ENCODE results near the gene CORO6.

DNA sequence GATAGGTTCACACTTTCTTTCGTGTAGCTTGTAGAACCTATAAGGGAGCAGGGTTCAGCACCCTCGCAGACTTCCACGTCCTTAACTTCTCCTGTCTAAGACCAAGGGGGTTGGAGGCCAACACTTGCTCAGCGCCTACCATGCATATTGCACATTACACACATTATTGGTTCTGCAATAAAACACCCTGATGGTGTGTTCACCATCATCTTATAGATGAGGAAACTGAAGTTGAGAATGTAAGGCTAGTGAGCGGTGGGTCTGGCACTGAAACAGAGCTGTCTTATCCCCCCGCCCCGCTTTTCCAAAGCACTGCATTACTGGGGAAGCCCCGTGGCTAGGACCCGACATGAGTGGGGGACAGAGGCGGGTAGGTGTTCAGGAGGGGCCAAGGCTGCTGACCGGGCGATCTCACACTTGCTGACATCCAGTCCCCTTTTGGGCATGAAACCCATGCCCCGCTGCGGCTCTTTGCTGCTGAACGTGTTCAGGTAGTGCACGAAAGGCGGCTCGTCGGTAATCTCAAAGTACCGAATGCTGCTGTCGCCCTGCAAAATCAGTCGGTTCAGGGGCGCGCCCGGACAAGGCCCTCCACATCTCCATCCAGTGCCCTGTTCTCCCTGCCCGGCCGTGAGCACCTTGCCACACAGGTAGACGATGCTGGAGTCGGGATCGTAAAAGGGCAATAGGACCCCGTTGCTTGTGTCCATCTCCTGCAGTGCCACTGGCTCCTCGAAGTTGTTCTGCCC, 6.2 kb downstream of the CORO6 start:
- TF ChIP-seq SIN3A (IDR thresholded peaks at IDR 0.05; ENCODE audit: borderline replicate concordance, insufficient read depth, low read length): no peak
- no peak for TF ChIP-seq FOXP2 (optimal IDR thresholded peaks at IDR 0.05; ENCODE audit: borderline replicate concordance, extremely low read depth, extremely low read length, insufficient read depth)
- TF ChIP-seq, protein P1, sequence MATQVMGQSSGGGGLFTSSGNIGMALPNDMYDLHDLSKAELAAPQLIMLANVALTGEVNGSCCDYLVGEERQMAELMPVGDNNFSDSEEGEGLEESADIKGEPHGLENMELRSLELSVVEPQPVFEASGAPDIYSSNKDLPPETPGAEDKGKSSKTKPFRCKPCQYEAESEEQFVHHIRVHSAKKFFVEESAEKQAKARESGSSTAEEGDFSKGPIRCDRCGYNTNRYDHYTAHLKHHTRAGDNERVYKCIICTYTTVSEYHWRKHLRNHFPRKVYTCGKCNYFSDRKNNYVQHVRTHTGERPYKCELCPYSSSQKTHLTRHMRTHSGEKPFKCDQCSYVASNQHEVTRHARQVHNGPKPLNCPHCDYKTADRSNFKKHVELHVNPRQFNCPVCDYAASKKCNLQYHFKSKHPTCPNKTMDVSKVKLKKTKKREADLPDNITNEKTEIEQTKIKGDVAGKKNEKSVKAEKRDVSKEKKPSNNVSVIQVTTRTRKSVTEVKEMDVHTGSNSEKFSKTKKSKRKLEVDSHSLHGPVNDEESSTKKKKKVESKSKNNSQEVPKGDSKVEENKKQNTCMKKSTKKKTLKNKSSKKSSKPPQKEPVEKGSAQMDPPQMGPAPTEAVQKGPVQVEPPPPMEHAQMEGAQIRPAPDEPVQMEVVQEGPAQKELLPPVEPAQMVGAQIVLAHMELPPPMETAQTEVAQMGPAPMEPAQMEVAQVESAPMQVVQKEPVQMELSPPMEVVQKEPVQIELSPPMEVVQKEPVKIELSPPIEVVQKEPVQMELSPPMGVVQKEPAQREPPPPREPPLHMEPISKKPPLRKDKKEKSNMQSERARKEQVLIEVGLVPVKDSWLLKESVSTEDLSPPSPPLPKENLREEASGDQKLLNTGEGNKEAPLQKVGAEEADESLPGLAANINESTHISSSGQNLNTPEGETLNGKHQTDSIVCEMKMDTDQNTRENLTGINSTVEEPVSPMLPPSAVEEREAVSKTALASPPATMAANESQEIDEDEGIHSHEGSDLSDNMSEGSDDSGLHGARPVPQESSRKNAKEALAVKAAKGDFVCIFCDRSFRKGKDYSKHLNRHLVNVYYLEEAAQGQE (IDR thresholded peaks at IDR 0.05; ENCODE audit: insufficient read depth in 1 of 2, low read depth in 2 of 2, low read length in 2 of 2): no peak
